DND-41 (cell line): ENCODE data around the gene MAMSTR.

Experiments used
- ATAC-seq: fragments of 200-7000 bp; cut with Tn5 transposase; 3 replicates; pipeline ENCODE4 v1.9.1; 2021; ENCODE audit warnings: low read depth; ENCODE audit not compliant: insufficient read depth
- DNase-seq: peaks from one replicate; pipeline ENCODE4 v3.0.0-alpha.2; 2020
- H2AFZ ChIP-seq: 2 replicates; pipeline ENCODE4 v1.6.0; 2012; ENCODE audit warnings: low read depth, low read length
- H3K27ac ChIP-seq: 2 replicates; pipeline ENCODE4 v1.5.1; 2012; ENCODE audit warnings: low read length, inconsistent platforms
- H3K27me3 ChIP-seq: fragments of 200-600 bp; sonication (generic); 2 replicates; pipeline ENCODE4 v1.6.0; 2012; ENCODE audit warnings: low read length, mild to moderate bottlenecking, inconsistent platforms; ENCODE audit not compliant: insufficient read depth, poor library complexity
- H3K36me3 ChIP-seq: 2 replicates; pipeline ENCODE4 v1.5.1; 2012; ENCODE audit warnings: low read length, inconsistent platforms; ENCODE audit not compliant: insufficient read depth
- H3K4me1 ChIP-seq: 2 replicates; pipeline ENCODE4 v1.5.1; 2012; ENCODE audit warnings: mild to moderate bottlenecking, low read length; ENCODE audit not compliant: insufficient read depth
- H3K4me2 ChIP-seq: 2 replicates; pipeline ENCODE4 v1.6.0; 2012; ENCODE audit warnings: mild to moderate bottlenecking, moderate library complexity, low read length, inconsistent platforms; ENCODE audit not compliant: insufficient read depth
- H3K4me3 ChIP-seq, 2 experiments: fragments of 200-600 bp in 1 of 2; shearing (Covaris generic) in 1 of 2; 2 replicates each; pipeline ENCODE4 v1.5.1; 2012 to 2016; ENCODE audit warnings: inconsistent platforms in 2 of 2, low read length in 2 of 2, mild to moderate bottlenecking in 2 of 2, low read depth in 1 of 2, moderate library complexity in 1 of 2
- H3K79me2 ChIP-seq: 2 replicates; pipeline ENCODE4 v1.6.0; 2012; ENCODE audit warnings: low read length, inconsistent platforms; ENCODE audit not compliant: insufficient read depth
- H3K9ac ChIP-seq: 2 replicates; pipeline ENCODE4 v1.6.0; 2012; ENCODE audit warnings: low read depth, mild to moderate bottlenecking, inconsistent platforms, low read length, moderate library complexity
- H3K9me3 ChIP-seq: 2 replicates; pipeline ENCODE4 v1.5.1; 2012; ENCODE audit warnings: low read length, moderate library complexity, mild to moderate bottlenecking, inconsistent platforms; ENCODE audit not compliant: insufficient read depth, severe bottlenecking
- H4K20me1 ChIP-seq: 2 replicates; pipeline ENCODE4 v1.6.0; 2012; ENCODE audit warnings: low read length; ENCODE audit not compliant: insufficient read depth
- EZH2 ChIP-seq: IDR thresholded peaks from 3 replicates; pipeline ENCODE4 v1.6.1; 2012; ENCODE audit warnings: borderline replicate concordance, low read depth, mild to moderate bottlenecking, moderate library complexity, low read length, inconsistent platforms; ENCODE audit not compliant: severe bottlenecking
- TF ChIP-seq, protein P1 (sequence below): IDR thresholded peaks from 2 replicates; pipeline ENCODE4 v1.5.1; 2012; ENCODE audit warnings: borderline replicate concordance, low read length, moderate library complexity, mild to moderate bottlenecking; ENCODE audit not compliant: poor library complexity, severe bottlenecking; ENCODE audit errors: extremely low read depth

The MAMSTR gene

GRCh38 chr19:48734625-48735024 is 15.1 kb upstream of the MAMSTR start:
- Histone ChIP-seq H3K4me1 (peaks cover 14% of the 10 kb centered on the region), H3K27me3 (no peaks in the 10 kb centered on the region), H2AFZ (no peak overlapping the region), H3K79me2 (no peaks in the 10 kb centered on the region), H4K20me1 (no peaks in the 10 kb centered on the region), H3K36me3 (no peaks in the 10 kb centered on the region), H3K4me3 (no peak overlapping the region), H3K9ac (no peak overlapping the region), H3K27ac (no peak overlapping the region), H3K9me3 (no peaks in the 10 kb centered on the region), H3K4me2 (no peak overlapping the region)
- DNase-seq: no peak
- no peak for ATAC-seq
- TF ChIP-seq, protein P1, sequence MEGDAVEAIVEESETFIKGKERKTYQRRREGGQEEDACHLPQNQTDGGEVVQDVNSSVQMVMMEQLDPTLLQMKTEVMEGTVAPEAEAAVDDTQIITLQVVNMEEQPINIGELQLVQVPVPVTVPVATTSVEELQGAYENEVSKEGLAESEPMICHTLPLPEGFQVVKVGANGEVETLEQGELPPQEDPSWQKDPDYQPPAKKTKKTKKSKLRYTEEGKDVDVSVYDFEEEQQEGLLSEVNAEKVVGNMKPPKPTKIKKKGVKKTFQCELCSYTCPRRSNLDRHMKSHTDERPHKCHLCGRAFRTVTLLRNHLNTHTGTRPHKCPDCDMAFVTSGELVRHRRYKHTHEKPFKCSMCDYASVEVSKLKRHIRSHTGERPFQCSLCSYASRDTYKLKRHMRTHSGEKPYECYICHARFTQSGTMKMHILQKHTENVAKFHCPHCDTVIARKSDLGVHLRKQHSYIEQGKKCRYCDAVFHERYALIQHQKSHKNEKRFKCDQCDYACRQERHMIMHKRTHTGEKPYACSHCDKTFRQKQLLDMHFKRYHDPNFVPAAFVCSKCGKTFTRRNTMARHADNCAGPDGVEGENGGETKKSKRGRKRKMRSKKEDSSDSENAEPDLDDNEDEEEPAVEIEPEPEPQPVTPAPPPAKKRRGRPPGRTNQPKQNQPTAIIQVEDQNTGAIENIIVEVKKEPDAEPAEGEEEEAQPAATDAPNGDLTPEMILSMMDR: no peak
- TF ChIP-seq EZH2: no peak

- Histone ChIP-seq H2AFZ (no peak overlapping the region), H3K27ac (no peak overlapping the region), H3K36me3 (peaks cover 5% of the 10 kb centered on the region), H3K9me3 (peaks cover 4% of the 10 kb centered on the region), H3K4me1 (peaks cover 8% of the 10 kb centered on the region), H3K9ac (no peak overlapping the region), H4K20me1 (no peaks in the 10 kb centered on the region), H3K79me2 (no peaks in the 10 kb centered on the region), H3K4me2 (no peak overlapping the region), H3K27me3 (no peaks in the 10 kb centered on the region), H3K4me3 (no peak overlapping the region)
- DNase-seq (no peak), ATAC-seq (no peak)
- TF ChIP-seq, protein P1: no peak
- TF ChIP-seq EZH2: no peak
Observed at GRCh38 chr19:48731452-48731851, 11.9 kb upstream of the MAMSTR start.

DNA sequence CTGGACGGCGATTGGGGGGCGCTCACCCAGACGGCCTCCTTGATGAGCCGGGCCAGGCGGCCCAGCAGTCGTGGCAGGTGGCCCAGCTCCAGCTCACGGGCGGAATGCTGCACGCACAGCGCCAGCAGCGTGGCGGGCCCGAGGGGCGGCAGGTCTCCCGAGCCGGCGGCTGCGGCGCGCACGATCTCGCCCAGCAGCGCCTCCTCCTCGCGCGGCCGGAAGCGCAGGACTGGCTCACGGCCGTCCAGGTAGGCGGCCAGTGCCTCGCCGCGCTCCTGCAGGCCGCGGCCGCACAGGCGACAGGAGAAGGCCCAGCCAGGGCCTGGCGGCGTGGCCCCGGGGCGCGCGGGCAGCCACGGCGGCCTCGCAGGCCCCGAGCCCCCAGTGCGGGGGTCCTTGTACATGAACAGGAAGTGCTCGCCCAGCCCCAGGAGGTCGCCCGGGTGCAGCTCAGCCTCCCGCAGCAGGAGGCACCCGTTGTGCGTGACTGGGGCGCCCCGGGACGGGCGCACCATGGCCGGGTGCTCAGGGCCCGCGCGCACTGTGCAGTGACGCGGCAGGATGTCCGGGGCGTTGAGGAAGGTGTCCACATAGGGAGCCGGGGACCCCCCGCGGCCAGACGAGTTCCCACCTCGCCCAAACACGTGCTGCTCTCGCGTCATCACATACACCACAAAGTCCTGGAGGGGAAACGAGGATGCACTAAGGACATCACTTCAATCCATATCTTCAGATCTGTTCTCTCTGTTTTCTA is 9.6 kb upstream of the MAMSTR start:
- Histone ChIP-seq H3K27me3 (no peaks in the 10 kb centered on the region), H3K79me2 (no peaks in the 10 kb centered on the region), H3K4me2 (no peak overlapping the region), H3K9ac (no peak overlapping the region), H3K4me1 (peaks cover 30% of the 10 kb centered on the region), H3K9me3 (peaks cover 4% of the 10 kb centered on the region), H3K4me3 (no peak overlapping the region), H3K27ac (no peak overlapping the region), H2AFZ (no peak overlapping the region), H4K20me1 (no peaks in the 10 kb centered on the region), H3K36me3 (peaks cover 9% of the 10 kb centered on the region)
- no peak for ATAC-seq
- no peak for DNase-seq
- no peak for TF ChIP-seq EZH2
- TF ChIP-seq, protein P1: no peak
